A549 treated with ZK216348 at 1 μM for 4 hours (cell line): Measurements from ENCODE around the gene PALM3. TPM values are rescaled to one million over a fixed set of nuclear protein-coding genes. Genes with fewer than 3 reads are reported as not detected.

ENCODE experiments used
- total RNA-seq: library from RNA; stranded (reverse); fragments of 200-300 nt; extraction: Qiagen RNA extraction; gene quantifications from 5 replicates; pipeline ENCODE4 v1.2.3, GENCODE V29; 2022; ENCODE audit warnings: low read depth

Gene PALM3
- 1.4 to 3.5 TPM (median 1.8 TPM) in 5 replicates for total RNA-seq

GRCh38 chr19:14061751-14062557 lies at the start of gene PALM3:
Gene PALM3, minus strand, starts transcription at chr19:14062076. Its CDS starts 96 bp downstream, at chr19:14061980.

GRCh38 chr19:14090509-14091080 lies 28.7 kb upstream of the PALM3 start, which contains the start of gene SAMD1:
Gene SAMD1, minus strand, starts transcription at chr19:14090751.

GRCh38 chr19:14085309-14085995 lies 23.6 kb upstream of the PALM3 start, which contains the start of gene C19orf67:
Gene C19orf67, minus strand, starts transcription at chr19:14085783. Its CDS starts 156 bp downstream, at chr19:14085627.

GRCh38 chr19:14072535-14073260 lies 10.8 kb upstream of the PALM3 start, which contains the start of gene MISP3:
Gene MISP3, plus strand, starts transcription at chr19:14072786. Its CDS starts 524 bp downstream, at chr19:14073310.

GRCh38 chr19:14031719-14032480 lies 30.0 kb downstream of the PALM3 start, which contains the start of gene IL27RA:
Gene IL27RA, plus strand, starts transcription at chr19:14031762. Its CDS starts 111 bp downstream, at chr19:14031873.

GRCh38 chr19:14027856-14028450 lies 33.9 kb downstream of the PALM3 start, which contains the start of gene RLN3:
Gene RLN3, plus strand, starts transcription at chr19:14028148. Its CDS starts 57 bp downstream, at chr19:14028205.

GRCh38 chr19:14006085-14006765 lies 55.7 kb downstream of the PALM3 start, which contains the start of gene RFX1:
Gene RFX1, minus strand, starts transcription at chr19:14006320. Its CDS starts 12,477 bp downstream, at chr19:13993843.

Other genes starting within 250 kb of the PALM3 start
- 2.3 to 3.7 TPM (median 2.6 TPM) in 5 replicates for gene NANOS3, start 184.9 kb downstream of the PALM3 start, total RNA-seq
- 0.14 to 0.85 TPM (median 0.56 TPM) in 4 of 5 replicates, not detected in the other for gene BRME1, start 156.0 kb downstream of the PALM3 start, total RNA-seq
- gene CC2D1A, start 155.9 kb downstream of the PALM3 start, total RNA-seq = 7.6 to 11.7 TPM (median 10.5 TPM) in 5 replicates
- gene PODNL1, start 123.7 kb downstream of the PALM3 start, total RNA-seq = 0.95 to 1.7 TPM (median 1.0 TPM) in 5 replicates
- gene DCAF15, start 109.6 kb downstream of the PALM3 start, total RNA-seq = 14.5 to 26.5 TPM (median 22.0 TPM) in 5 replicates
- 2.2 to 6.5 TPM (median 5.8 TPM) in 5 replicates for gene RFX1, start 55.8 kb downstream of the PALM3 start, total RNA-seq
- gene RLN3, start 33.9 kb downstream of the PALM3 start, total RNA-seq = not detected in 5 replicates
- gene IL27RA, start 30.3 kb downstream of the PALM3 start, total RNA-seq = 5.7 to 10.9 TPM (median 9.8 TPM) in 5 replicates
- gene MISP3, start 10.7 kb upstream of the PALM3 start, total RNA-seq = 2.1 to 5.4 TPM (median 3.9 TPM) in 5 replicates
- not detected in 5 replicates for gene C19orf67, start 23.7 kb upstream of the PALM3 start, total RNA-seq
- 25.4 to 49.0 TPM (median 42.9 TPM) in 5 replicates for gene SAMD1, start 28.7 kb upstream of the PALM3 start, total RNA-seq
- gene PRKACA, start 55.7 kb upstream of the PALM3 start, total RNA-seq = 33.3 to 37.7 TPM (median 34.9 TPM) in 5 replicates
- 24.7 to 33.8 TPM (median 33.5 TPM) in 5 replicates for gene ASF1B, start 74.5 kb upstream of the PALM3 start, total RNA-seq
- 2.3 to 5.8 TPM (median 5.1 TPM) in 5 replicates for gene ADGRL1, start 144.1 kb upstream of the PALM3 start, total RNA-seq